EH (cell line): ENCODE results near the gene TMCC3.
"Not testable (repeated sequence)": the region's sequence is repeated elsewhere in the genome, so short reads cannot be mapped to it uniquely, and the experiment has no call there.

Experiments
- DNase-seq: peaks from one replicate; pipeline ENCODE4 v3.0.0-alpha.2; 2015; ENCODE audit warnings: low read depth

Gene TMCC3

GRCh38 chr12:94633401-94633800, 17.0 kb downstream of the TMCC3 start:
- DNase-seq = no peak

DNA sequence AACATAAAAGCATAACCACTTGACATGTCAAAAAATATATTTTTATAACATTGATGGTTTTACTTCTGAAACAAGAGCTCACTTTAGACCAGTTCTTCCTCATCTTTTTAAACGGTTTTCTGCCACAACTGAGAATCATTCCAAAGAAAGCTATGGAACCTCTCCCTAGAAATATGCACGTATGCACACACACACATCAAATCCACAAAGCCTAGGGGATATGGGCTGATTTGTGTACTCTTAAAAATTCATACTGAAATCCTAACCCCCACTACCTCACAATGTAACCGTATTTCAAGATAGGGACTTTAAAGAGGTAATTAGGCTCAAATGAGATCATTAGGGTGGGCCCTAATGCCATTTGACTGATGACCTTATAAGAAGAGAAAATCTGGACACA, 19.3 kb downstream of the TMCC3 start:
- DNase-seq = no peak

GRCh38 chr12:94628819-94629472, 21.4 kb downstream of the TMCC3 start:
- DNase-seq = no peak

DNA sequence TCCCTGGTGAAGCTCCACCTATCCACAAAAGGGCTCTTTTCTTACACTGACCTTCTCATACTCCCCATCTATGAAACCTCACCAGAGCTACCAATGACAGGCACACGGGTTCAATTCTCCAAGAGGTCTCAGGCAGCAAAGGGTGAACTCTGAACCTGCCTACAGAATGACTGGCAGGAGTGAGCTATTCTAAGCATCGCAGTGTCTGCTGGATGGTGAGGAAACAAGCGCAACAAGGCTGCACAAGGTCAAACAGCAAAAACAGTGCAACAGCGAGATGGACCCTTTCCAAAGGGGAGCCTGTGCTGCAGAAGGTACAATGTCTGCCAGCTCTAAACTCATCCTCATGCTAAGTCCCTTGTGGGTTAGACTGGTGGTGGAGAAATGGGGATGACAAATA, 22.0 kb downstream of the TMCC3 start:
- DNase-seq = no peak

GRCh38 chr12:94625531-94625930, 24.8 kb downstream of the TMCC3 start:
- no peak for DNase-seq

DNA sequence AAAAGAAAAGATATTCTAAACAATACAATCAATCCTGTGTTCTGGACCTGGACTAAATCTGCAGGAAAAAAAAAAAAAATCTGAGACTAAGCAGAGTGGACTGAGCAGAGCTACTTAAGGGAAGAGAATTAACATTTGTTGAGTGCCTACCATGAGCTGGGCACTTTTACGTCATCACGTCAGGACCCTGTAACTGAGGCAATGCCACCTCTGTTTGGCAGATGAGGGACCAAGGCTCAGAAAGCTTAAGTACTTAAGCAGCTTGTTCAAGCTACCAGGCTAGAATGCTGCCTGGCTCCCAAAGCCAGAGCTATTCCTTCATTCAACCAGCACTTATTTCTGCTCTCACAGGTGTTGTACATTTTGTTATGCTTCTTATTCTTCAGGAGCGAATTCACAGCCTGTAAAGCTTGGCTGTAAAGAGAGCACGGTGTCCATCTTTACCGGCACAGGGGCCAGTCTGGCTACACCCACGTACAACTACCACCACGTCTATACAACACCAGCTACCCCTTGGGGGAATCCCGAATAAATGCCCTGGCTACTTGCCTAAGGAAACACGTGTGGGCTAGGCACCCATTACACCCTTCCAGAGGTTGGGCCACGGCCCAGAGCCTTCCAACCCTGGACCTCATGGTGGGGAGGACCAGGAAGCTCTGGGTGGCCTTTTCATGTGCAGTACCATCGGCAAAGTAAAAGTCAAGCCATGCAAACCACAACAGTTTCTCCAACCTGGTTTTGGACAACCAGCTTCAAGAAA, 27.0 kb downstream of the TMCC3 start:
- DNase-seq = no peak

DNA sequence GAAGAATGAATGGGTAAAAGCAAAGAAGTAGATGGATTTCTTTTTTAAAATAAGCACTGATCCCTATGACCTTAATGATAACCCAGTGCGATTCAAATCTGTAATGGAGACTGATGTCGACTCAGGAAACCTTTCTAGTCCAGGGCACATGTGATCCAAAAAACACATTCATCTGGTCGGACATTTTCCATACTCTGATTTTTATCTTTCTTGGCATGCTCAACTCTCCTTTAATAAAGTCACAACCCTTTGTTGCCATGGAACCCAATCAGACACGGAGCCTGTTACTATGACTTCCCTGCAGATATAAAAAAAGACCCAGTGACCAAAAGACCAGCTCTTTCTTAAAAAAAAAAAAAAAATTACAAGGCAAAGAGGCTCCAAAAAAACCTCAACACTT, 27.9 kb downstream of the TMCC3 start:
- DNase-seq = no peak

GRCh38 chr12:94621662-94622359, 28.5 kb downstream of the TMCC3 start:
- DNase-seq = no peak

- no peak for DNase-seq
Measured at GRCh38 chr12:94620621-94621020, 29.7 kb downstream of the TMCC3 start.

GRCh38 chr12:94618995-94619695, 31.2 kb downstream of the TMCC3 start:
- DNase-seq = peak; percentile 61

DNA sequence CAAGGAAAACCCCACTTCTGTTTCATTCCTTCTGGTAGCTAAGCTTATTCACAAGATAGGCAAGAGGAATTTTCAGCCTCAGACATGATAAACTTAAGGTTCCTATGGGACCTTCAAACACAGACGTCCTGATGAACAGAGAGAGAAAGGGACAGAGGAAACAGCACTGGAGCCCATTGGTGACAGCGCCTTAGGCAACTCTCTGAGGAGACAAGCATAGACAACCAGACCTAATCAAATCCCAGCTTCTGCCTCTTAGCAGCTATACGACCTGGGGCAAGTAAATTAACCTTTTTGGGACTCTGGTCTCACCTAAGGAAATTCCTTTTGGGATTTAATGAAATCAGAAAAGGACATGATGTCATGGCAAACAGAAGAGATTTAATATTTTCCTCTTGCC, 33.3 kb downstream of the TMCC3 start:
- no peak for DNase-seq

DNA sequence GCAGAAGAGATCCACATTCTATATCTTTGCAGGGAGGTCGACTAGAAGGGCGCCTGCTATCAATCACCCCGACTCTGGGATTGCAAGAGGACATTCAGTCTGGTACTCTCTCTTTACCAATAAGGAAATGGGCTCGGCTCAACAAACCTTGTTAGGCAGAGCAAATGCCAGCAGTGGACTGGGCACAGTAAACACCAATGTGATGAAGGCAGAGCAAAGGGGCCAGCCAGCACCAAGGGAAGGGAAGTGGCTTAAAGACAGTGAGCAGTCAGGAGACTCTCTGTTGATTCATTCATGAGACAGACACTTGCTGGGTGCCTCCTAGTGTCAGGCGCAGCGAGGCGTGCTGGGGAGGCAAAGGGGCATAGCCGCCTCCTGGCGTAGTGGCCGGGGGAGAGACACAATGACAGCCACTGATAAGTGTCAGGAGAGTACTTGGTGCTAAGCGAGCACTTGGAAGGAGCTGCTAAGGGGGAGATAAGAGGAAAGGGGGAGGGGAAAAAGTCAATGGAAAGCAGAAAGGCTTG, 34.1 kb downstream of the TMCC3 start:
- no peak for DNase-seq

- DNase-seq = peak; percentile 13
Measured at GRCh38 chr12:94615260-94616181, 34.8 kb downstream of the TMCC3 start.

DNA sequence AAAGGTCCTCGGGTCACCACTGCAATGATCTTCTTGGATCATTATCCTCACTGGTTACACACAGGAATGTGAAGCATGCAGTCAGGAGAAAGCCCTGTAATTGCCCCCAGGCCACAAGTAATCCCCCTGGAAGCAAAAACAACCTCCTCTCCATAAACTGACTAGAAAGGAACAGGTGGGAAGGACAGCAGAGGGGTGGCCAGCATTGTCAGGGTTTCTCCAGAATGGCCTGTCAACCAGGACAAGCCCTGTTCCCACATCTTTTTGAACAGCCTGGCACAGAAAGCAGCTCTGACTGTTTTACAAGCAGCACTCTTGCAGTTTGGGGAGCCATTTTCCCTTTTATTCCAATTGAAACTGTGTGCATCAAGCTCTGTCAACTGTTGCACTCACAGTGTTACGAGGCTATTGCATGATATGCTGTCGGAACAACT, 36.1 kb downstream of the TMCC3 start:
- DNase-seq = peak; percentile 11

DNA sequence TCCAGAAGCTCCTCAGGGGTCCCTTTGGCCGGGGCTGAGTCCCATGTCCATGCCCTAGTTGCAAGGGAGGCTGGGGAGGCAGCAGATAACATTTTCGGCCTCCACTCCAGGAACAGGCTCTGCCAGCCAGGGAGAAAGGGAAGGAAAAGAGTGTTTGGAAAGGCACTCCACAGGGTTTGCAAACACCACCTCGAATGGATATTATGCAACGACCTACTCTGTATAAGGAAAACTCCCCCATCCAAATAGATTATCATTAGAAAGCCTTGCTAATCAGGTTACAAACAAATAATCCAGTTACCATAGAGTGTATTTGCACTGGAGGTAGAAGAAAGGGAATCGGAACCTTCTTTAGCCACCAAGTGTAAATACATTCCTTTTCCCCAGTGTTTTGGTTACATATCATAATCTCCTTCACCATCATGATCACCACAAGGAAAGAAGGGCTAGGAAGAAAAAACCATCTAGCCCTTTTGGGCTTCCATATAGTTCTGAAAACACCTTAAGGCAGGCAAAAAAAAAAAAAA, 40.4 kb downstream of the TMCC3 start:
- DNase-seq = no peak

DNA sequence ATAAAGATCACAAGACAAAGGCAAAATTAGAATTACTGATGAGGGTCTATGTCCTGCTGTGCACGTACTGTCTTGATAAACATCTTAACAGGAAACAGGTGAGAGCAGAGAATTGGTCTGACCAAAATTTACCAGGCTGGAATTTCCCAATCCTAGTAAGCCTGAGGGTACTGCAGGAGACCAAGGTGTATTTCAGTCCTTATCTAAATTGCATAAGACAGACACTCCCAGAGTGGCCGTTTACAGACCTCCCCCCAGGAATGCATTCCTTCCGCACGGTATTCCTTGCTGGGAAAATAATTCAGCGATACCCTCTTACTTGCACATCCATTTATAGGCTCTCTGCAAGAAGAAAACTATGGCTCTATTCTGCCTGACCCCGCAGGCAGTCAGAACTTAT, 43.5 kb downstream of the TMCC3 start:
- DNase-seq = not testable (repeated sequence)

DNA sequence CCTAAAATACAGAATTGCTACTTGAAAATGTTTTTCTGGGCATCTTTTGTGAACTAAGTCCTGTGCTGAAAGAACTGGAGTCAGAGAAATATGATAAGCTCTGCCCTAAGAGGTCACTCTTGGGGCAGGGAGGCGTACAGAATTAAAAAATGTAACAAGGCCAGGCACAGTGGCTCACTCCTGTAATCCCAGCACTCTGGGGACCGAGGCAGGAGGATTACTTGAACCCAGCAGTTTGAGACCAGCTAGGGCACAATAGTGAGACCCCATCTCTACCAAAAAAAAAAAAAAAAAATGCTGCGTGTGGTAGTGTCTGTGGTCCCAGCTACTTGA, 46.0 kb downstream of the TMCC3 start:
- DNase-seq = no peak

DNA sequence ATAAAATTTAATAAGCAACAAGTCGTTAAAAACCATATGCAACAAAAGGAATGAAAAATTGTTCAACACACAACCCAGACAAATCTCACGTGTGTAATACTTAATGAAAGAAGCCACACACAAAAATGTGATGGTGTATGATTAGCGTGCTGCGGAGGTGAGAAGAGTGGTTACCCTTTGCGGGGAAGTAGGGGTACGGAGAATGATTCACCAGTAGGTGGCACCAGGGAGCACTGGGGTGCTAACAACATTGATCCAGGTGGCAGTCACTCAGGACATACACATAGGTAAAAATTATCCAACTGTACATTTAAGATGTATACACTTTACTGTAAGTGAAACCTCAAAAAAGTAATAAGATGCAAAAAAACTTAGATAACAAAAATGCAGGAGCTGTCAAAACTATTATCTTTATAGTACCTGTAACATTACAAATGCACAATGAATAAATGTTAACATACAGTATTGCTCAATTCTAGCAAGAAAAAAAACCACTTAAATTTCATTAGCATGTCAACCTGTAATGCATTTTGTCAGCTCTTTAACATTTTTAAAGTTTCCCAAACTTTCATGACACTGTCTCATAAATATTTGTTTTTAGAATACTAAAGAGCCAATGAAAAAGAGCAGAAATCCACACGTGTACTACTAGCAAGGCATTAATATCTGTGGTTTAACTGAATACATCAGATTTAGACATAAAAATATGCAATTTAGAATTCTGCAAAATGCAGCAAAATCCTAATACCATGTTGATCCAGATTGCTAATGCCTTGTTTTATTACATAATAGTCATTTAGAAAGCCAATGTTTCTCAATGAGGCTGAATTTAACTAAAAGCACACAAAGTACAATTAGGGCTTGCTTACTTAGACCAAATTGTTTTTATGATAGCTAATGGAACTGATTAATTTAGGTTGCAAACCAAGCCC, 46.7 kb downstream of the TMCC3 start:
- peak; percentile 11 for DNase-seq

DNA sequence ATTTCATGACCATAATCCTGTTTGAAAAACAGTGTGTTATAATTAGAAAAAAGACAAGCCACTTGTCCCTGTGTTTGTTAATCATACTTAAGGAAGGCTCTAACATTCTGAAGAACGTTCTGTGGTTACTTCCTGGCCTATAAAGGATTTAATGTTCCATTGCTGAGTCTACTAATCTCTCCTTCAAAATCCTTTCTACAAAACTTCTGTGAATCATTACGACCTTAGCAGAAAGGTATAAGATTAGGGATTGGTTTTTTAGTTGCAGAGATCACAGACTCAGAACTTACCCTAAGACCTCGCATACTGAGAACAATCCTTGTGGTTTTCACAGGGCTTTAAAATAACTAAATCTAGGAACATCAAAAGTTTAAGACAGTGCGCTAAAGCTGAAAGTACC, 48.3 kb downstream of the TMCC3 start:
- DNase-seq = no peak

DNA sequence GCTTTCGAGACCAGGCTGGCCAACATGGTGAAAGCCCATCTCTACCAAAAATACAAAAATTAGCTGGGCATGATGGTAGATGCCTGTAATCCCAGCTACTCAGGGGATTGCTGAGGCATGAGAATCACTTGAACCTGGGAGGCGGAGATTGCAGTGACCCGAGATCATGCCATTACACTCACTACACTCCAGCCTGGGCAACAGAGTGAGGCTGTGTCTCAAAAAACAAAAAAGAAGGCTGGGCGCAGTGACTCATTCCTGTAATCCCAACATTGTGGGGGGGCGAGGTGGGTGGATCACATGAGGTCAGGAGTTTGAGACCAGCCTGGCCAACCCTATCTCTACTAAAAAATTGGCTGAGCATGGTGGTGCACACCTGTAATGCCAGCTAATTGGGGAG, 49.0 kb downstream of the TMCC3 start:
- DNase-seq = not testable (repeated sequence)
